ELF-1 (cell line): ENCODE measurements around the gene IGFL2.
"Not testable (repeated sequence)": the region's sequence is repeated elsewhere in the genome, so short reads cannot be mapped to it uniquely, and the experiment has no call there.

Source experiments
- DNase-seq: peaks from one replicate; pipeline ENCODE4 v3.0.0-alpha.2; 2016; ENCODE audit warnings: low read depth, low spot score

Gene IGFL2

GRCh38 chr19:46142294-46142693, 5.7 kb upstream of the IGFL2 start:
- no peak for DNase-seq

GRCh38 chr19:46144756-46145155, 3.3 kb upstream of the IGFL2 start:
- DNase-seq: no peak

GRCh38 chr19:46147166-46147740, 785 bp upstream of the IGFL2 start:
- DNase-seq: no peak

- DNase-seq: no peak
These were observed 2.6 kb downstream of the IGFL2 start for GRCh38 chr19:46150606-46151005.

GRCh38 chr19:46155237-46155636, 7.2 kb downstream of the IGFL2 start:
- no peak for DNase-seq

GRCh38 chr19:46159418-46160232, 11.6 kb downstream of the IGFL2 start:
- DNase-seq: no peak

- DNase-seq: no peak
These were observed 12.3 kb downstream of the IGFL2 start for GRCh38 chr19:46160233-46160775.

GRCh38 chr19:46161642-46162257, 13.7 kb downstream of the IGFL2 start:
- not testable (repeated sequence) for DNase-seq

- DNase-seq: no peak
These were observed 14.7 kb downstream of the IGFL2 start for GRCh38 chr19:46162731-46163130.

- no peak for DNase-seq
These were observed 25.9 kb downstream of the IGFL2 start for GRCh38 chr19:46173886-46174480.

- no peak for DNase-seq
These were observed 28.2 kb downstream of the IGFL2 start for GRCh38 chr19:46176116-46176860.

GRCh38 chr19:46179076-46179759, 31.2 kb downstream of the IGFL2 start:
- DNase-seq: no peak

- no peak for DNase-seq
These were observed 32.8 kb downstream of the IGFL2 start for GRCh38 chr19:46180701-46181387.

GRCh38 chr19:46181388-46181779, 33.3 kb downstream of the IGFL2 start:
- DNase-seq: no peak

- DNase-seq: no peak
These were observed 34.4 kb downstream of the IGFL2 start for GRCh38 chr19:46182476-46182875.

- DNase-seq: not testable (repeated sequence)
These were observed 37.0 kb downstream of the IGFL2 start for GRCh38 chr19:46184775-46185710.

GRCh38 chr19:46186101-46186716, 38.2 kb downstream of the IGFL2 start:
- no peak for DNase-seq

- no peak for DNase-seq
These were observed 38.7 kb downstream of the IGFL2 start for GRCh38 chr19:46186717-46187101.
